ENCODE measurements around the gene CERCAM. TPM values are rescaled to one million over a fixed set of nuclear protein-coding genes. Genes with fewer than 3 reads are reported as not detected.

Gene CERCAM
- total and polyA plus RNA-seq, 2 of the 13 experiments (the other 11 are each of a cell fraction or from before 2014, with no cell fraction given) = 9.0 to 17.1 TPM

GRCh38 chr9:128409978-128410377 lies 10.7 kb upstream of the CERCAM start:
- Histone ChIP-seq H3K4me3 (replicated peaks in 1 of 3; ENCODE audit: insufficient read depth in 1 of 3, low read depth in 2 of 3, low read length in 3 of 3) (no peak overlapping the region), H3K9me3 (ENCODE audit: low read length) (no peaks in the 10 kb centered on the region), H3K4me1 (ENCODE audit: insufficient read depth, low read length) (peaks cover 62% of the 10 kb centered on the region), H3K27me3 (ENCODE audit: control insufficient read depth in 1 of 2, insufficient read depth in 2 of 2, low read length in 2 of 2) (peaks cover 0 to 13% of the 10 kb centered on the region in 2 experiments; a peak in 2 of 5 replicates), H3K79me2 (ENCODE audit: insufficient read depth, low read length) (no peaks in the 10 kb centered on the region), H2AFZ (ENCODE audit: low read length) (no peak overlapping the region), H3K9ac (ENCODE audit: insufficient read depth, low read depth, low read length) (no peak overlapping the region), H4K20me1 (ENCODE audit: insufficient read depth, low read length) (no peaks in the 10 kb centered on the region), H3K4me2 (ENCODE audit: low read depth, low read length) (no peak overlapping the region), H3K27ac (ENCODE audit: extremely low read length, insufficient read depth, low read length) (no peak overlapping the region), H3K36me3 (replicated peaks in 1 of 2; ENCODE audit: control insufficient read depth in 1 of 2, insufficient read depth in 2 of 2, low read length in 2 of 2) (no peaks in the 10 kb centered on the region)
- ChIA-PET POLR2A (interaction anchor here (0.5 to 1.3 kb wide), 5 partner anchors 10 to 134 kb away, joined by 3 to 4 read pairs (median 3); partner anchors contain the start of genes CERCAM, GOLGA2, SWI5 and URM1), CTCF (ENCODE audit: low intra/inter-chr PET ratio, low total read pairs) (interaction anchor here (1.0 kb wide), 1 partner anchor 48 kb away, joined by 3 read pairs; no protein-coding TSS in a partner anchor)
- DNase-seq (ENCODE audit: low spot score) (peak; percentile 24), FAIRE-seq (no peak), ATAC-seq (peak; percentile 50)
- no TSS peak for BruUV-seq (replicated peaks)
- in situ Hi-C loops (cut with HindIII; ENCODE audit: extremely low pct_ligation_motif_present, low pct_unique_long_range_greater_than_20kb) (loop anchor here (5.0 kb wide), 2 partner anchors 48 to 113 kb away; no protein-coding TSS in a partner anchor), intact Hi-C loops (cut with micrococcal nuclease; ENCODE audit: unreplicated experiment) (loop anchor here (5.0 kb wide), 1 partner anchor 113 kb away; no protein-coding TSS in a partner anchor)
- 21% methylated on average over 6 of the region's 6 CpGs for WGBS (ENCODE audit: low lambda C conversion rate)
- TF ChIP-seq SRSF1 (optimal IDR thresholded peaks at IDR 0.05; ENCODE audit: low read depth, low read length) (no peak), ZFAT (CRISPR knock-in tag; conservative IDR thresholded peaks at IDR 0.05) (no peak), SALL1 (CRISPR knock-in tag; IDR thresholded peaks at IDR 0.05) (0 out of 2 replicates have a peak, but pooled peaks have one; percentile 11), HNRNPL (IDR thresholded peaks at IDR 0.05; ENCODE audit: low read depth, low read length) (no peak), ZMYM3 (CRISPR knock-in tag; IDR thresholded peaks at IDR 0.05) (peak; percentile 56), ZNF367 (CRISPR knock-in tag; IDR thresholded peaks at IDR 0.05; ENCODE audit: borderline replicate concordance) (no peak), RORA (CRISPR knock-in tag; IDR thresholded peaks at IDR 0.05) (no peak), ZNF576 (CRISPR knock-in tag; IDR thresholded peaks at IDR 0.05) (no peak), KDM1A (CRISPR knock-in tag; IDR thresholded peaks at IDR 0.05) (0 out of 2 replicates have a peak, but pooled peaks have one; percentile 64), ZNF441 (CRISPR knock-in tag; IDR thresholded peaks at IDR 0.05; ENCODE audit: borderline replicate concordance) (no peak), SMC3 (IDR thresholded peaks at IDR 0.05; ENCODE audit: low read length) (peak; percentile 19; the same call in 1 of the 2 replicates), SOX6 (IDR thresholded peaks at IDR 0.05) (no peak), SOX6 (CRISPR knock-in tag; IDR thresholded peaks at IDR 0.05) (no peak), STAG1 (CRISPR knock-in tag; IDR thresholded peaks at IDR 0.05) (peak; percentile 40), JDP2 (CRISPR knock-in tag; IDR thresholded peaks at IDR 0.05; ENCODE audit: borderline replicate concordance) (no peak), ZNF629 (CRISPR knock-in tag; conservative IDR thresholded peaks at IDR 0.05) (peak; percentile 95), ZBTB20 (CRISPR knock-in tag; IDR thresholded peaks at IDR 0.05; ENCODE audit: borderline replicate concordance, low read depth) (no peak)
- TF ChIP-seq, protein P1, sequence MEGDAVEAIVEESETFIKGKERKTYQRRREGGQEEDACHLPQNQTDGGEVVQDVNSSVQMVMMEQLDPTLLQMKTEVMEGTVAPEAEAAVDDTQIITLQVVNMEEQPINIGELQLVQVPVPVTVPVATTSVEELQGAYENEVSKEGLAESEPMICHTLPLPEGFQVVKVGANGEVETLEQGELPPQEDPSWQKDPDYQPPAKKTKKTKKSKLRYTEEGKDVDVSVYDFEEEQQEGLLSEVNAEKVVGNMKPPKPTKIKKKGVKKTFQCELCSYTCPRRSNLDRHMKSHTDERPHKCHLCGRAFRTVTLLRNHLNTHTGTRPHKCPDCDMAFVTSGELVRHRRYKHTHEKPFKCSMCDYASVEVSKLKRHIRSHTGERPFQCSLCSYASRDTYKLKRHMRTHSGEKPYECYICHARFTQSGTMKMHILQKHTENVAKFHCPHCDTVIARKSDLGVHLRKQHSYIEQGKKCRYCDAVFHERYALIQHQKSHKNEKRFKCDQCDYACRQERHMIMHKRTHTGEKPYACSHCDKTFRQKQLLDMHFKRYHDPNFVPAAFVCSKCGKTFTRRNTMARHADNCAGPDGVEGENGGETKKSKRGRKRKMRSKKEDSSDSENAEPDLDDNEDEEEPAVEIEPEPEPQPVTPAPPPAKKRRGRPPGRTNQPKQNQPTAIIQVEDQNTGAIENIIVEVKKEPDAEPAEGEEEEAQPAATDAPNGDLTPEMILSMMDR (CRISPR knock-in tag; IDR thresholded peaks at IDR 0.05) = peak; percentile 49
- TF ChIP-seq, protein P2, sequence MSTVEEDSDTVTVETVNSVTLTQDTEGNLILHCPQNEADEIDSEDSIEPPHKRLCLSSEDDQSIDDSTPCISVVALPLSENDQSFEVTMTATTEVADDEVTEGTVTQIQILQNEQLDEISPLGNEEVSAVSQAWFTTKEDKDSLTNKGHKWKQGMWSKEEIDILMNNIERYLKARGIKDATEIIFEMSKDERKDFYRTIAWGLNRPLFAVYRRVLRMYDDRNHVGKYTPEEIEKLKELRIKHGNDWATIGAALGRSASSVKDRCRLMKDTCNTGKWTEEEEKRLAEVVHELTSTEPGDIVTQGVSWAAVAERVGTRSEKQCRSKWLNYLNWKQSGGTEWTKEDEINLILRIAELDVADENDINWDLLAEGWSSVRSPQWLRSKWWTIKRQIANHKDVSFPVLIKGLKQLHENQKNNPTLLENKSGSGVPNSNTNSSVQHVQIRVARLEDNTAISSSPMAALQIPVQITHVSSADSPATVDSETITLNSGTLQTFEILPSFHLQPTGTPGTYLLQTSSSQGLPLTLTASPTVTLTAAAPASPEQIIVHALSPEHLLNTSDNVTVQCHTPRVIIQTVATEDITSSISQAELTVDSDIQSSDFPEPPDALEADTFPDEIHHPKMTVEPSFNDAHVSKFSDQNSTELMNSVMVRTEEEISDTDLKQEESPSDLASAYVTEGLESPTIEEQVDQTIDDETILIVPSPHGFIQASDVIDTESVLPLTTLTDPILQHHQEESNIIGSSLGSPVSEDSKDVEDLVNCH (CRISPR knock-in tag; IDR thresholded peaks at IDR 0.05) = no peak
- TF ChIP-seq, protein P3, sequence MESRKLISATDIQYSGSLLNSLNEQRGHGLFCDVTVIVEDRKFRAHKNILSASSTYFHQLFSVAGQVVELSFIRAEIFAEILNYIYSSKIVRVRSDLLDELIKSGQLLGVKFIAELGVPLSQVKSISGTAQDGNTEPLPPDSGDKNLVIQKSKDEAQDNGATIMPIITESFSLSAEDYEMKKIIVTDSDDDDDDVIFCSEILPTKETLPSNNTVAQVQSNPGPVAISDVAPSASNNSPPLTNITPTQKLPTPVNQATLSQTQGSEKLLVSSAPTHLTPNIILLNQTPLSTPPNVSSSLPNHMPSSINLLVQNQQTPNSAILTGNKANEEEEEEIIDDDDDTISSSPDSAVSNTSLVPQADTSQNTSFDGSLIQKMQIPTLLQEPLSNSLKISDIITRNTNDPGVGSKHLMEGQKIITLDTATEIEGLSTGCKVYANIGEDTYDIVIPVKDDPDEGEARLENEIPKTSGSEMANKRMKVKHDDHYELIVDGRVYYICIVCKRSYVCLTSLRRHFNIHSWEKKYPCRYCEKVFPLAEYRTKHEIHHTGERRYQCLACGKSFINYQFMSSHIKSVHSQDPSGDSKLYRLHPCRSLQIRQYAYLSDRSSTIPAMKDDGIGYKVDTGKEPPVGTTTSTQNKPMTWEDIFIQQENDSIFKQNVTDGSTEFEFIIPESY (CRISPR knock-in tag; IDR thresholded peaks at IDR 0.05) = peak; percentile 55; the same call in 1 of the 2 replicates

All from HepG2 (cell line).